ENCODE measurements around the gene ADAM12.

ADAM12 gene

DNA sequence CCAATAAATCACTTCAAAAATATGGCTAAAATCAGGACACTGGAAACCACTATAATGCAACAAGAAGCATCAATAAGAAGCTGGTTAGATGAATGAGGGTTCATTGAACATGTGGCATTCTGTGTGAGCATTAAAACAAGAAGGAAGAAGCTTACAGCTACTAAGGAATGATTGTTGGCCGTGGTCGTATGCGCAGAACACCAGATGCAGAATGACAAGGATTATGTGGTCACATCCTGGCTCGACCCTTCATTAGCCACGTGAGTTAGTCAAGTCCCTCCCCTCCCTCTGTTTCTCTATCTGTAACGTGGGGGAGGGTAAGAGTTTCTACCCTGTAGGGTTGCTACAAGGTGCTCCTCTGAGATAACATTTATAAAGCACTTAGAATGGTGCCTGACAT, 174.3 kb downstream of the ADAM12 start:
- DNase-seq (ENCODE audit: low read depth) = no peak

DNA sequence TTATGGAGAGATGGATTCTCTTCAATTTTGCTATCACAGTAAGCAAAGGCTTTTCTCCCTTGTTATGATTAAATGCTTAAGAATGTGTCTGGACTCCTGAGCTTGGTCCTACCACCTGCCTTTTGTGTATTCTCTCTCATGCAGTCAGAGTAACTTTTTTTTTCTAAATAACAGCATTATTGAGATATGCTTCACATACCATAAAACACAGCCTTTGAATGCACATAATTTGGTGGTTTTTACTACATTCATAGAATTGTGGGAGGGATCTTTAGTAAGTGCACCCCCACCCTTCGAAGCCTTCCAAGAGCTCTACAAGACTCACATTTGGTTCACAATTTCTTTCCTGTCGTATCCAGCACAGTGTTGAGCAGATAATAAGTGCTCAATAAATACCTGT, 175.5 kb downstream of the ADAM12 start:
- no peak for DNase-seq (ENCODE audit: low read depth)

DNA sequence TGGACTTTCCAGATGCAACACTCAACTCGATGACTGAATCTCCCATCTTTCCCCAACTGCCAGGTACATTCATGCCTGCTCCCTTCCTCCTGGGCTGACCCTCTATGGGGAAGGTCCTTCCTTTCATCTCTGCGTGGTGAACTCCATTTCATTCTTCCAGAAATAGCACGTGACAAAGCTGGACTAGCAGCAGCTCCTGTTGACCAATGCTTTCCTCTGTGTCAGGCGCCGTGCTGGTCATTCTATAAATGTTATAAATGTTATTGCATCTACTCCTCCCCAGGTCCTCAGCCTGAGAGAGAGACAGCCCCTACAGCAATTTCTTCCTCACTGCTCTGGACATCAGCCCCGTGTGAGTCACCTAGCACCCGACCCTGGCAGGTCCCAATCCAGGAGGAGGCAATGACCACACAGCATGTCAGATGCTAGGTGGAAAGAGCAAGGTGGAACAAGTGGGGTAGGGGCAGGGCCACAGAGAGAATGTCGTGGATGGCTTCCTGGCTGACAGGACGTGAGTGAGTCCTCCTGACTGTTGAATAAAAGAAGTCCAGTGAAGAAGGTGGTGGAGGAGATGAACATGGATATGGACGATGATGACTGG, 178.1 kb downstream of the ADAM12 start:
- no peak for DNase-seq (ENCODE audit: low read depth)

DNA sequence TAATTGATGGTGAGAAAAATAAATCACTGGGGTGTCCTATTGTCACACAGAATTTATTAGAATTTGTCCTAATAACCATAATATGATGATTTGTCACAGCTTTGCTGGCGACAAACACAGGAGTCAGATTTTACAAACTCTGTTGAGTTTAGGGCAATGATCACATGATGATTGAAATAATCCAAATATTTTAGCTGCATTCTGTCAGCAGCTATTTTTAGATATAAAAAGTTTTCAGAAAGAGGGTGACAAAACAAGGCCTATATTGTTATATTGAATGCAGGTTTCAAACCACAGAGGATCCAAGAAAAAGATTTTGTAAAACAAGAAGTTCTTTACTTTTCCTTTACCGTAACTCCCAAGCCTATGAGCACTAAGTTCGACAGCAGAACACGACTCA, 178.8 kb downstream of the ADAM12 start:
- DNase-seq (ENCODE audit: low read depth) = no peak

DNA sequence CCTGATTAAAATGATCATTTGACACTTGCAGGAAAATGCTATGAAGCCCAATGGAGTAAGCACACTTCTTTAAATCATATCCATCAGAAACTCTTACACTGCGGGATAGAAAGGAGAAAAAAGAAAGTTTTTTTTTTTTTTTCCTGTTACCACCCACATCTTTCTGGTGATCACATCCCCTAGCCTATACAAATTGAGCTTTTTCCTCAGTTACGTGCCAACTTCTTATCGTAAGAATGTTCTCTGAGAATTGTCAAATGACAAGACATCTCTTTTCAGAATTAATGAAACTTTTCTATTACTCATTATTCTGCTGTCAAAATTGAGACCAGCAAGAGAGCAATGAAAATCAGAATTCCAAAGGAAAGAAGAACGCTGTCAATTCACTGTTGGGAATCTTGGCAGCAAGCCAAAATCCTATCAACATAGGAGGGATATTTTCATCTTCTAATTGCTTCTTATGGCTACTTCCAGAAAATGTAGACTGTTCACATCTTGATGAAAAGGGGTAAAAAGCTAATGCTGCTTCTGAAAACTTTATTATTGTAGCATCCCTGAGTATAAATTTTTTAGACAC, 179.5 kb downstream of the ADAM12 start:
- no peak for DNase-seq (ENCODE audit: low read depth)

DNA sequence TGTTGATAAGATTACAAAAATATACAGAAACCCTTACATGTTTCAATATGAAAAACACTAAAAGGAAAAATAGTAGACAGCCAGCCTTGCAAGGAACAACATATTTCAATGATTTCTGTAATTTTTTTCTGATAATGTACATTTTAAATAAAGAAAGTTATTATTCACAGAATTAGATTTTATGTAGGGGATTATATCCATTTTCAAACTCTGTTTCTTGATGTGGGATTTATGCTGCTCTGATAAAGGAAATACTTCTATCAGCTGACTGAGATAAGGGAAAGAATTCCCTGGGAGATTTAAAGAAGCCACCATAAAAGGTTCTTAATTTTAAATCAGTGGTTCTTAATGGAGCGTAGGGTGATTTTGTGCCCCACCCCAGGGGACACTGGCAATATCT, 180.4 kb downstream of the ADAM12 start:
- no peak for DNase-seq (ENCODE audit: low read depth)

DNA sequence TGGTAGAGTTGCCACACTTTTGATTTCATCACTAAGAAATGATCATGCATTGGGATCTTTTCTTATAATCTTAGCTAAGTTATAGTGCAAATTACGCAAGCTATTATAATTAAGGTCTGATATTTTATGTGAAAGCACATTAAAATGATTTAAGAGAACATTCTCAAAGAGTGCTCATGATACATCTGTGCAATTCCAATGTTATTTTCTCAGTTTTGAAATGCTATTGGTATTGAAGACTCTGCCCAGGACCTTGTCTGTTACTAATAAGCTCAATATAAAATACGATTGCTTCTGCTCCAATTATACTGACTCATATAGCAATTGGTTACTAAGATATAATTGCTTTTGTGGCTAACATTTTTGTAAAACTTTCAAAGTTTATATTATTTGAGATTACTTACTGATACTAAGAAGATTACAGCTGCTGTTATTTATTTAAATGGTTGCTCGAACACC, 180.9 kb downstream of the ADAM12 start:
- DNase-seq (ENCODE audit: low read depth) = no peak

DNA sequence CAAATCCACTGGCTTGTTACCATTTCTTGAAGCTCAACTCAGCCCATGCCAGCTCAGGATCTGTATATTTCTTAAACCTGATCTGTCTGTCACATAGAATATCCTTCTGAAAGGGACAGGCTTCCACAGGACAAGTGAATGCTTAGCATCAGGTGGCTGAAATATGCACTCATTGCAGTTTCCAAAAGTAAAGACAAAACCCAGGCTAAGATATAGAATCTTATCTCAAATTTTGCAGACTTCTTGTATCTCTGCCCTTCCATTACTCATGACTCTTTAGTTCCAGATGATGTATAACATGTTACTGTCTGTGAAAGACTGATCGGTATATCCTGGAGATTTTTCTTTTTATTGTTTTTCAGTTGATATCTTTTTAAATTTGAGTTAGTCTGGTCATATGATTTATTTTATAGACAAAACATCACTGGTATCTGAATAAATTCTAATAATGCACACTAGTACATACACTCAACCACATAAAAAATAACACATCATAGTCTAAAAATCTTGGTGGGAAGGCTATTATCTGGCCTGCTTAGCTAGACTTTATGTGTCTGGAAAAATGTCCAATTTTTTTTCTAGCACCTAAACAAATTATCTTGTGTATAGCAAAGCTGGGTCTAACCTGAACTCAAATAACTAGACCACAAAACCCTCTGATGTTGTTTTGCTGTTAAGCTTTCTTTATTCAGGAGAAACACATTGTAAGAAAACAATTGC, 182.6 kb downstream of the ADAM12 start:
- no peak for DNase-seq (ENCODE audit: low read depth)

DNA sequence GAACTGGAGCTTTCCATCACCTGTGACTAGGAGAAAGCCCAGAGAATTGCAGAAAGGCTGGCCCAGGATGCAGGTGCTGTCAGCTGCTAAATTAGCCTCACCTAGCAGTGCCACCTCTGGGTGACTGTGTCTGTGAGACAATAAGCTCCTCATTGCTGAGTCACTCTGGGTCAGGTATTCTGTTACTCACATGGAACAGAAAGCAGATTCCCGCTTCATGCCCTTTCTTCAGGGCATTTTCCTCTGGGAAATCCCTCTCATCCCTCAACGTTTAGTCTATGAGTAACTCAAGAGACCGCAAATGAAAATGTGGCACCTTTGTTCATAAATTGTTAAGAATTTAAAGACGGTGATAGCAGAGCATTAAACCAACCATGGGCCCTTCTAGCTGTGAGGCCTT, 184.0 kb downstream of the ADAM12 start:
- no peak for DNase-seq (ENCODE audit: low read depth)

DNA sequence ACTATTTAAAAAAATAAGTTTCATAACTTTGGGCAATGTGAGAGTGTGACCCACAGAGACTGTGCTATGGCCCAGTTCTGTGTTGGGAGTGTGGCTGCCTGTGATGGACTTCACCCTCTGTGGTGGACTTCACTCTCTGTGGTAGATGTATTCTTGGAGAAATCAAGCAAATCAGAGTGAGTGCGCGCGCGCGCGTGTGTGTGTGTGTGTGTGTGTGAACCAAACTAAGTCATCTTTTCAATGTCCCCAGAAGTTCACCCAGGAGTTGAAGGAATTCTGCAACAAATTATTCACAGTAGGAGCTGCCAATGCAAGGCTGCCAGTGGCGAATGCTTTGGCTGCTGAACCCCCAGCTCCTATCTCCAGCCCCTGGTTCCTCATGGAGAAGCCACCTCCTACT, 184.5 kb downstream of the ADAM12 start:
- no peak for DNase-seq (ENCODE audit: low read depth)

DNA sequence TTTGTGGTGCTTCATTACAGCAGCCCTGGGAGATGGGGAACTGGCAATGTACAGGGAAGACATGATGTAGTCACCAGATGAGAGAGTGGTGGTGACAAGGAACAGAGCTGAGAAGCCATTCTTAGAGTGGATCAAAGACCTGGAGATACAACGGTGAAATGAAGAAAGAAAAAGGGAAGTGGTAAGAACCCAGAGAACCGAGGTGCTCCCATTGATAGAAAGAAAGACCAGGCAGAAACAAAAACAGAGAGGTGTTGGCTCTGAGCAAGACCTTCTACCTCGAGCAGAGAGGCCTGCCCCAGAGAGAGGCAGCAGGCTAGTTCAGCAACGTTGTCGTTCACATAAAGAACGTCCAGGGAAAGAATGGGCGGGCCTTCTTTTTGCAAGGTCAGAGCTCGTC, 186.7 kb downstream of the ADAM12 start:
- no peak for DNase-seq (ENCODE audit: low read depth)

DNA sequence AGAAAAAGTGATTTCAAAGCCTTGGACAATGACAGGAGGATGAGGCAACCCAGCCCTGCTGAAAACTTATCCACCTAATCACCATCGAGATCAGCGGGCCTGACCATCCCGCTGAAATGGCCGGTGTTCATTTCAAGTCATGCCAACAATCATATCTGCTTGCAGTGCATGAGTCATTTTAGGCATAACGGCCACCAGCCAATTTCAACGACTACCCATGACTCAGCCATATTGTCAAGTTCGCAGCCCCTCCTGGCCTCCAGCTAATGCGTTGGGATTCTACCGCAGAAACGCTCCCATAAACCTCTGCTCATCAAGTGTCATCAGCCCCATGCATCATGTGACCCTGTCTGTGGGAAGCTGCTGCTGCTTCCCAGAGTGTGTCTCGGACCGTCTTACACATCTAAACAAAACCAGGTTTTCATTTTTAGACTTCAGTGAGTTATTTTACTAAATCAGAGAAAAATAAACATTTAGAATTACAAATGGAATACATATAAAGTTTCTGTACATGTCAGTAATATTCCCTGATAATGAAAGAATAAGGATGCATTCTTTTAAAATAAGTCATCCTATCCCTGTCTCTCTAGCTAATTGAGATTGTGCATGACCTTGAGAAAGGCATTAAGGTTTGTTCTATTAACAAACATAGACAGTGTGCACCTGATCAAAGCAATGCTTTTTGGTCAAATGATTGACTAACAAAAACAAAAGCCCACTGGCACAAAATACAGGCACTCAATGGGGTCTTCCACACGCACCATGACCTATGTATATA, 188.9 kb downstream of the ADAM12 start:
- DNase-seq (ENCODE audit: low read depth) = peak; percentile 94

DNA sequence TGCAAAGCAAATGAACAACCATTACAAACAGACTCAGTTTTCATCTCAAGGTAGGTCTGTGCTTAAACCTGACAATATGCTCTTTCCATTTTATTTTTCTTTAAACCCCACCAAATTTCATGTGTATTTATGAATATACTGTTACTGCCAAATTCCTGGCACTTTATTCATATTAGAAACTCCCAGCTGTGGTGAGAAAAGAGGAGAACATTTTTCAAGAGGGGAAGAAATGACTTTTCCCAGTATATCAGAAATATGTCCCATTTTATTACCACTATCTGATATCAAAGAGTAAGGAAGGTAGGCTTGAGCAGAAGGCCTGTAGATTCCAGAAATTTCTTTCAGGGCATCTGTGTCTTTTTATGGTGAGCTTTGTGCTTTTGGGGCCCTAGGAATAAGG, 189.6 kb downstream of the ADAM12 start:
- DNase-seq (ENCODE audit: low read depth) = no peak

DNA sequence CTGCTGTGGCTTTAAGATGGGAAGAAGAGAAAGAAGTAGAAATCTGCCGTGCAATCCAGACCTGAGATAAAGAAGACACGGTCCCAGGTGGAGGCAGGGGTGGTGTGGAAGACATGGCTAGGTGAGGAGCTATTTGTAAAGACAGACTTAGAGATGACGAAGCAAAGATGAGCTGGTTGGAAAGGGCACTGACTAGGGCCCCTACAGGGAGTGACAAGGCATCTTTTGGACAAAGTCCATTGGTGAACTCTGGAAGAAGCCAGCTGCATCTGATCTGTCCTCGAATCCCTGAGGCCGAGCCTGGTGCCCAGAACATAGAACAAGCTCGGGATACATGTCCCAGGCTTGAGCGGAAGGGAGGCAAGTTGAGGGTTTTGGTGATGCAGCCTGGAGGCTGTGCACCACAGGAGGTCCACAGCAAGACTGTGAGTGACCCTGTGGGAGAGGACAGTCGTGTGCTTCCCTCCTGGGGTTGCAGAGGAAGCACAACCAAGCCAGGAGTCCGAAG, 191.2 kb downstream of the ADAM12 start:
- no peak for DNase-seq (ENCODE audit: low read depth)

DNA sequence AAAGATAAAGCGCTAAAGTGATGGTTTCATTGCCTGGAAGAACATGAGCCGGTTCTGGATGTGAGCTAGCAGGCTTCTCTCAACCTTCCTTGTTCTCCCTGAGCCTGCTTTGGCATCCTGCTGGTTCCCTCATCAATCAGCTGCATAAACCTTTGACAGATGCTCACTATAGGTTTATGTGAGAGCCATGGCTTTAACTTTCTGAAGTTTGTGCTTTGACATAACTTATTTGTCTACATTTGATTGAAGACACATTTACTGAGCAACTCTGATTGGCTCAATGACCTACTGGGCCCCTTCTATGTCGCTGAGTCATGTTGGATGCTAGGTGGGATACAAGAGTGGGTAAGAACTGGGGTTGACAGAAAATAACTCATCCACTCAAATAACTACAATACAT, 192.0 kb downstream of the ADAM12 start:
- no peak for DNase-seq (ENCODE audit: low read depth)

DNA sequence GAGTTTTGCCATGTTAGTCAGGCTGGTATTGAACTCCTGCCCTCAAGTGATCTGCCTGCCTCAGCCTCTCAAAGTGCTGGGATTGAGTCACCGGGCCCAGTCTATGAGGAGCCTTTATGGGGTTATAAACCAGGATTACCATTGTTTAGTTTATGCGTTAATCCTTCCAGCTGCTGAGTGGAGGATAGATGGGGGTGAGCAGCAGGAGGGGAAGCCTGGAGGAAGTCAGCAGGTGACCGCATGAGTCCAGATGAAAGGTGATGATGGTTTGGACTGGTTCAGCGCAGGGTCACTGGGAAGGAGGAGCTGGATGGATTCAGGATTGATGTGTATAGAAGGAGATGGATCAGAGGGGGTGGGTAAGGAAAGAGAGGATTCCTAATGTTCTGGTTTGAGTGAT, 197.1 kb downstream of the ADAM12 start:
- peak; percentile 14 for DNase-seq (ENCODE audit: low read depth)

DNA sequence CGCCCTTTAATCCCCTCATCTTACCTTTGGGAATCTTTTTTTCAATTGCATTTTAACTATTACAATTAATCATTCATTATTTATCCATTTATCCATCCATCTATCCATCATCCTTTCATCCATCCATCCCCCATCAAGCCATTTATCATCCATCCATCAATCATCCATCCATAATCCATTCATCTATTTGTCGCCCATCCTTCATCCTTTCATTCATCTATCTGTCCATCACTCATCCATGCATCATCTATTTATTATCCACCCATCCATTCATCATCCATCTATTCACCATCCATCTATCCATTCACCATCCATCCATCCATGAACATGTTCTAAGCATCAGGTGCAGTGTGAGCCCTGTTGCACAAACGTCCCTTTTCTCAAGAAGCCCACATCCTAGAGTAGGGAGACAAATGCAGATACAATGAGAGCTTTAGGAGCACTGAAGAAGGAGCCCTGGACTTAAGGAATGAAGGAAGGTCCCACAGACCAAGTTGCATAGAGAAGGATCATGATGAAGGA, 199.5 kb downstream of the ADAM12 start:
- DNase-seq (ENCODE audit: low read depth) = no peak

DNA sequence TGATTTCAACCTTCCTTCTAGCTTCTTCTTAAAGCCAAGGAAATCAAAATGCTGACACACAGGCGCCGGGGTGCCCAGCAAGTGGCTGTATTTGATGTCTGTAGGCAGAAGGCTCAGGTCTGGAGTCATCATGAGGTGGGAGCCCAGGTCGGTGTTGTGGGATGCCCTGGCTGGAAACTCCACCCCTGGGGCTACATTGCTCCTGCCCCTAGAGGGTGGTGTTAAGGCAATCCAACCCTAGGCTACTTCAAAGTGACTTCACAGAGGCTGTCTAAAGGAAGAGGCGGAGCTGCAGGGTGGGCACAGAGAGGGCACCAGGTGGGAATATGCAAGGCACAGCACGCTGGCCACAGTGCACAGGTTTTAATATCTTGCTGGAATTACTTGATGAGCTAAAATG, 200.9 kb downstream of the ADAM12 start:
- no peak for DNase-seq (ENCODE audit: low read depth)

DNA sequence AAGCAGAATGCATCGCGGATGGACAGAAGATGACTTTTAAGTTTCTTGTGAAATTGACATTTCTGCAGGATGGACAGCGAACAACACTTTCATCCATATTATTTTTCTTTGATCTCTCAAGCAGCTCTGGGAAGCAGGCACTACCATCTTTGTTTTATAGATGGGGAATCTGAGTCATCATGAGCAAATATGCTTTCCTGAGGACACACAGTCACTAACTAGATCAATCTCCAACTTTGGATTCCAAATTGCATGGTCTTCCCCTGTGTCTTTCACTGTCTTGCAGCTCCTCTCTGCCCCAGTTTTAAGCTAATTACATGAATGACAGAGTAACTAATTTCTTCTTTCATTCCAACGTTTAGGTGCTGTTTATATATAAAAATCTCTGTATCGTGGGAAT, 201.5 kb downstream of the ADAM12 start:
- no peak for DNase-seq (ENCODE audit: low read depth)

DNA sequence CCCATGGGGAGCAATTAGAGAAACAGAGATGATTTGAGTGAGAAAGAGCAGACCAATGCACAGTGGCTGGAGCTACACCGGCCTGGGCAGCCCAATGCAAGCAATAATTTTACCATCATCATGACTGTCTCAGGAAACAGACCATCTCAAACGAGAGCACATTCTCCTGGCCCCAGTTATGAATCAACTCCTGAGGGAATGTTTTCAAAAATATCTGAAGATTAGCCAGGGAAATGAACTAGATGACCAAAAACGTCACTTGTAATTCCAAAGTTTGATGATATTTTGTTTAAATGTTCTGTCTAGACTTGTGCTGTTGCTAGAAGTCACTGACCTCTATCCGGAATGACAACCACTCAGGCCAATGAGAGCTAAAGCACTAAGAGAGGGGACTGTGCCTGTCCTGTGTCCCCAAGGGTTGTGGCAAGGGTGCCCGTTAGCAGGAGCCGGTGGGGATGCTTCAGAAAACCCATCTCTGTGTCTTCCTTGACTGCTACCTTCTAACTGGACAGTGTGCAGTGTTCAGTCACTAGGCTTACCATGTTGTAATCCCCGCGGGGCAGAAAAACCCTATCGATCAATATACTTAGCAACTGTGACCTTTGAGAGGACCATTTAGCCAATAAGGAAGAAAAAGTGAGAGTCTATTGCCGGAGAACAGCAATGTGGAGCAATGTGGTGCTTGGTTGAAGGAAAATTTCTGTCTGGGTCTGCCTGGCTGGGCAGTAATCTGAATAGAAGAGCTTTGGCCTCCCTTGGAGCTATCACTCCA, 202.4 kb downstream of the ADAM12 start:
- no peak for DNase-seq (ENCODE audit: low read depth)

DNA sequence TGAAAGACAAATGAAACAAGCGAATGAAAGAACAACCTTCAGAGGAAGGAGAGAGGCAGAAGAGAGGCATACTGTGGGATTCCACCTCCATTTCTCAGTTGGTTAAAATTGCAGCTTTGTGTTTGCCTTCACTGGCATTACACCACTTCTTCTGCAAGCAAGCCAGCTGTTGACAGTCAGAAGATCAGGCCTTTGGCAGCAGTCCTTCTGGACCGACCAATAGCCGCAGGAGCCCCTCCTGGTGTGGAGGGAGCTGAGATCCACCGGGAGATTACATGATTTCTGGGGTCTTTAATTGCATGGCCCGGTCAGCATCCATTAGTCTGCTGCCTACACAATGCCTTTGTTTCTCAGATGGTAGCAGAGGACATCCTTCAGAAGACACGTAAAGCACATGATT, 206.7 kb downstream of the ADAM12 start:
- no peak for DNase-seq (ENCODE audit: low read depth)

DNA sequence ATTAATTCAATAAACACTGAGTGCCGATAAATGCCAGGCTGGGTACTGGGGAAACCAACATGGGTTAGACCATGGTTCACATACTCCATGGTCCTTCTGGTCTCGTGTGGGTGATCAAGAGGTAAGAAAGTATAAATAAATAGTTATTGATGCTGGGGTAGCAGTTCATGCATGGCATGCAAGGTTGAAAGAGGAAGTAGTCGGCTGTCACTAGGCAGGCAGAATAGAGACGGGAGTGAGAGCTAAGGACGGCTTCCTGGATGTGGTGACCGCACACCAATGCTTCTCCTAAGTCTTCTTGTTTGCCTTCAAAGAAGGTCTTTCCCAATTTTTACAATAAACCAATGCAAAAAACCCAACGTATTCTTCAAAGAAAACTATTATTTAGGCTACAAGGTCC, 208.6 kb downstream of the ADAM12 start:
- no peak for DNase-seq (ENCODE audit: low read depth)

Data from iris pigment epithelial cell (primary cell).